ENCODE measurements around the gene DGKQ. TPM values are rescaled to one million over a fixed set of nuclear protein-coding genes. Genes with fewer than 3 reads are reported as not detected.
A peak's percentile ranks its signal among the peaks of the same experiment; 100 is the strongest.

The DGKQ gene
- total and polyA plus RNA-seq, 2 of the 13 experiments (the other 11 are each of a cell fraction or from before 2014, with no cell fraction given) = 4.5 to 7.2 TPM

- TF ChIP-seq ZSCAN5A (CRISPR knock-in tag; IDR thresholded peaks at IDR 0.05; ENCODE audit: borderline replicate concordance) (no peak), ZNF674 (CRISPR knock-in tag; IDR thresholded peaks at IDR 0.05; ENCODE audit: low read depth) (no peak), ISL2 (CRISPR knock-in tag; IDR thresholded peaks at IDR 0.05) (0 out of 2 replicates have a peak, but pooled peaks have one; percentile 48), NBN (conservative IDR thresholded peaks at IDR 0.05) (no peak), ZNF616 (CRISPR knock-in tag; IDR thresholded peaks at IDR 0.05; ENCODE audit: low read depth) (0 out of 2 replicates have a peak, but pooled peaks have one; percentile 2), SALL2 (CRISPR knock-in tag; IDR thresholded peaks at IDR 0.05) (peak; percentile 27), ZNF558 (CRISPR knock-in tag; IDR thresholded peaks at IDR 0.05; ENCODE audit: borderline replicate concordance) (no peak), GATAD1 (CRISPR knock-in tag; IDR thresholded peaks at IDR 0.05) (peak; percentile 85), MBD4 (IDR thresholded peaks at IDR 0.05; ENCODE audit: borderline replicate concordance, low read length) (no peak), MED8 (CRISPR knock-in tag; IDR thresholded peaks at IDR 0.05; ENCODE audit: insufficient replicate concordance) (peak; percentile 21), RNF2 (conservative IDR thresholded peaks at IDR 0.05; ENCODE audit: low read depth) (no peak), ZNF615 (CRISPR knock-in tag; IDR thresholded peaks at IDR 0.05; ENCODE audit: borderline replicate concordance) (no peak), KLF11 (CRISPR knock-in tag; IDR thresholded peaks at IDR 0.05) (peak; percentile 66; the same call in 1 of the 2 replicates)
- TF ChIP-seq, protein P1, sequence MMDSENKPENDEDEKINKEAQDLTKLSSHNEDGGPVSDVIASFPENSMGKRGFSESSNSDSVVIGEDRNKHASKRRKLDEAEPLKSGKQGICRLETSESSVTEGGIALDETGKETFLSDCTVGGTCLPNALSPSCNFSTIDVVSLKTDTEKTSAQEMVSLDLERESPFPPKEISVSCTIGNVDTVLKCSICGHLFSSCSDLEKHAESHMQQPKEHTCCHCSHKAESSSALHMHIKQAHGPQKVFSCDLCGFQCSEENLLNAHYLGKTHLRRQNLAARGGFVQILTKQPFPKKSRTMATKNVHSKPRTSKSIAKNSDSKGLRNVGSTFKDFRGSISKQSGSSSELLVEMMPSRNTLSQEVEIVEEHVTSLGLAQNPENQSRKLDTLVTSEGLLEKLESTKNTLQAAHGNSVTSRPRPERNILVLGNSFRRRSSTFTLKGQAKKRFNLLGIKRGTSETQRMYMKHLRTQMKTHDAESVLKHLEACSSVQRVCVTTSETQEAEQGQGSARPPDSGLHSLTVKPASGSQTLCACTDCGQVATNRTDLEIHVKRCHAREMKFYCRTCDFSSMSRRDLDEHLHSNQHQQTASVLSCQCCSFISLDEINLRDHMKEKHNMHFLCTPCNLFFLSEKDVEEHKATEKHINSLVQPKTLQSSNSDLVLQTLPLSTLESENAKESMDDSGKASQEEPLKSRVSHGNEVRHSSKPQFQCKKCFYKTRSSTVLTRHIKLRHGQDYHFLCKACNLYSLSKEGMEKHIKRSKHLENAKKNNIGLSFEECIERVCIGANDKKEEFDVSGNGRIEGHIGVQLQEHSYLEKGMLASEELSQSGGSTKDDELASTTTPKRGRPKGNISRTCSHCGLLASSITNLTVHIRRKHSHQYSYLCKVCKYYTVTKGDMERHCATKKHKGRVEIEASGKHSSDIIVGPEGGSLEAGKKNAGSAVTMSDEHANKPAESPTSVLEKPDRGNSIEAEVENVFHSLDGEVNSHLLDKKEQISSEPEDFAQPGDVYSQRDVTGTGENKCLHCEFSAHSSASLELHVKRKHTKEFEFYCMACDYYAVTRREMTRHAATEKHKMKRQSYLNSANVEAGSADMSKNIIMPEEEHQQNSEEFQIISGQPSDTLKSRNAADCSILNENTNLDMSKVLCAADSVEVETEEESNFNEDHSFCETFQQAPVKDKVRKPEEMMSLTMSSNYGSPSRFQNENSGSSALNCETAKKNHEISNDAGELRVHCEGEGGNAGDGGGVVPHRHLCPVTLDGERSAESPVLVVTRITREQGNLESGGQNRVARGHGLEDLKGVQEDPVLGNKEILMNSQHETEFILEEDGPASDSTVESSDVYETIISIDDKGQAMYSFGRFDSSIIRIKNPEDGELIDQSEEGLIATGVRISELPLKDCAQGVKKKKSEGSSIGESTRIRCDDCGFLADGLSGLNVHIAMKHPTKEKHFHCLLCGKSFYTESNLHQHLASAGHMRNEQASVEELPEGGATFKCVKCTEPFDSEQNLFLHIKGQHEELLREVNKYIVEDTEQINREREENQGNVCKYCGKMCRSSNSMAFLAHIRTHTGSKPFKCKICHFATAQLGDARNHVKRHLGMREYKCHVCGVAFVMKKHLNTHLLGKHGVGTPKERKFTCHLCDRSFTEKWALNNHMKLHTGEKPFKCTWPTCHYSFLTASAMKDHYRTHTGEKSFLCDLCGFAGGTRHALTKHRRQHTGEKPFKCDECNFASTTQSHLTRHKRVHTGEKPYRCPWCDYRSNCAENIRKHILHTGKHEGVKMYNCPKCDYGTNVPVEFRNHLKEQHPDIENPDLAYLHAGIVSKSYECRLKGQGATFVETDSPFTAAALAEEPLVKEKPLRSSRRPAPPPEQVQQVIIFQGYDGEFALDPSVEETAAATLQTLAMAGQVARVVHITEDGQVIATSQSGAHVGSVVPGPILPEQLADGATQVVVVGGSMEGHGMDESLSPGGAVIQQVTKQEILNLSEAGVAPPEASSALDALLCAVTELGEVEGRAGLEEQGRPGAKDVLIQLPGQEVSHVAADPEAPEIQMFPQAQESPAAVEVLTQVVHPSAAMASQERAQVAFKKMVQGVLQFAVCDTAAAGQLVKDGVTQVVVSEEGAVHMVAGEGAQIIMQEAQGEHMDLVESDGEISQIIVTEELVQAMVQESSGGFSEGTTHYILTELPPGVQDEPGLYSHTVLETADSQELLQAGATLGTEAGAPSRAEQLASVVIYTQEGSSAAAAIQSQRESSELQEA (CRISPR knock-in tag; IDR thresholded peaks at IDR 0.05; ENCODE audit: not compliant biosample characterization) = no peak
- TF ChIP-seq, protein P2, sequence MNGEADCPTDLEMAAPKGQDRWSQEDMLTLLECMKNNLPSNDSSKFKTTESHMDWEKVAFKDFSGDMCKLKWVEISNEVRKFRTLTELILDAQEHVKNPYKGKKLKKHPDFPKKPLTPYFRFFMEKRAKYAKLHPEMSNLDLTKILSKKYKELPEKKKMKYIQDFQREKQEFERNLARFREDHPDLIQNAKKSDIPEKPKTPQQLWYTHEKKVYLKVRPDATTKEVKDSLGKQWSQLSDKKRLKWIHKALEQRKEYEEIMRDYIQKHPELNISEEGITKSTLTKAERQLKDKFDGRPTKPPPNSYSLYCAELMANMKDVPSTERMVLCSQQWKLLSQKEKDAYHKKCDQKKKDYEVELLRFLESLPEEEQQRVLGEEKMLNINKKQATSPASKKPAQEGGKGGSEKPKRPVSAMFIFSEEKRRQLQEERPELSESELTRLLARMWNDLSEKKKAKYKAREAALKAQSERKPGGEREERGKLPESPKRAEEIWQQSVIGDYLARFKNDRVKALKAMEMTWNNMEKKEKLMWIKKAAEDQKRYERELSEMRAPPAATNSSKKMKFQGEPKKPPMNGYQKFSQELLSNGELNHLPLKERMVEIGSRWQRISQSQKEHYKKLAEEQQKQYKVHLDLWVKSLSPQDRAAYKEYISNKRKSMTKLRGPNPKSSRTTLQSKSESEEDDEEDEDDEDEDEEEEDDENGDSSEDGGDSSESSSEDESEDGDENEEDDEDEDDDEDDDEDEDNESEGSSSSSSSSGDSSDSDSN (CRISPR knock-in tag; IDR thresholded peaks at IDR 0.05) = peak; percentile 93
- TF ChIP-seq, protein P3, sequence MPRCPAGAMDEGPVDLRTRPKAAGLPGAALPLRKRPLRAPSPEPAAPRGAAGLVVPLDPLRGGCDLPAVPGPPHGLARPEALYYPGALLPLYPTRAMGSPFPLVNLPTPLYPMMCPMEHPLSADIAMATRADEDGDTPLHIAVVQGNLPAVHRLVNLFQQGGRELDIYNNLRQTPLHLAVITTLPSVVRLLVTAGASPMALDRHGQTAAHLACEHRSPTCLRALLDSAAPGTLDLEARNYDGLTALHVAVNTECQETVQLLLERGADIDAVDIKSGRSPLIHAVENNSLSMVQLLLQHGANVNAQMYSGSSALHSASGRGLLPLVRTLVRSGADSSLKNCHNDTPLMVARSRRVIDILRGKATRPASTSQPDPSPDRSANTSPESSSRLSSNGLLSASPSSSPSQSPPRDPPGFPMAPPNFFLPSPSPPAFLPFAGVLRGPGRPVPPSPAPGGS (CRISPR knock-in tag; IDR thresholded peaks at IDR 0.05) = no peak; the same call in 1 of the 2 replicates
Measured at GRCh38 chr4:992297-993110, 19.1 kb upstream of the DGKQ start (continued).
